ENCODE data around the gene JARID2.

The JARID2 gene

GRCh38 chr6:15338476-15338875 lies 92.6 kb downstream of the JARID2 start:
- DNase-seq, result no peak

- no peak for DNase-seq
Measured at GRCh38 chr6:15339081-15339480, 93.2 kb downstream of the JARID2 start.

GRCh38 chr6:15340105-15340601 lies 94.3 kb downstream of the JARID2 start:
- DNase-seq, result no peak

- no peak for DNase-seq
Measured at GRCh38 chr6:15340775-15341174, 94.9 kb downstream of the JARID2 start.

- DNase-seq, result no peak
Measured at GRCh38 chr6:15341311-15342001, 95.6 kb downstream of the JARID2 start.

GRCh38 chr6:15342114-15342513 lies 96.2 kb downstream of the JARID2 start:
- DNase-seq, result no peak

GRCh38 chr6:15343490-15344191 lies 97.8 kb downstream of the JARID2 start:
- DNase-seq, result no peak

- DNase-seq, result no peak
Measured at GRCh38 chr6:15344192-15344519, 98.3 kb downstream of the JARID2 start.

- DNase-seq, result no peak
Measured at GRCh38 chr6:15344831-15345230, 99.0 kb downstream of the JARID2 start.

GRCh38 chr6:15346315-15346714 lies 100.4 kb downstream of the JARID2 start:
- DNase-seq, result no peak

GRCh38 chr6:15348528-15348927 lies 102.7 kb downstream of the JARID2 start:
- no peak for DNase-seq

GRCh38 chr6:15349379-15349778 lies 103.5 kb downstream of the JARID2 start:
- no peak for DNase-seq

- DNase-seq, result no peak
Measured at GRCh38 chr6:15350386-15351083, 104.7 kb downstream of the JARID2 start.

- DNase-seq, result no peak
Measured at GRCh38 chr6:15351631-15352030, 105.8 kb downstream of the JARID2 start.

- no peak for DNase-seq
Measured at GRCh38 chr6:15352220-15352619, 106.4 kb downstream of the JARID2 start.

GRCh38 chr6:15352845-15353244 lies 107.0 kb downstream of the JARID2 start:
- no peak for DNase-seq

- no peak for DNase-seq
Measured at GRCh38 chr6:15355683-15356099, 109.8 kb downstream of the JARID2 start.

GRCh38 chr6:15356179-15356578 lies 110.3 kb downstream of the JARID2 start:
- no peak for DNase-seq

- no peak for DNase-seq
Measured at GRCh38 chr6:15356937-15357336, 111.1 kb downstream of the JARID2 start.

- DNase-seq, result no peak
Measured at GRCh38 chr6:15357782-15358181, 111.9 kb downstream of the JARID2 start.

- no peak for DNase-seq
Measured at GRCh38 chr6:15358579-15359327, 112.9 kb downstream of the JARID2 start.

- no peak for DNase-seq
Measured at GRCh38 chr6:15359335-15359862, 113.5 kb downstream of the JARID2 start.

GRCh38 chr6:15360300-15360699 lies 114.4 kb downstream of the JARID2 start:
- no peak for DNase-seq
